ENCODE results near the gene MTCL1. TPM values are rescaled to one million over a fixed set of nuclear protein-coding genes. Genes with fewer than 3 reads are reported as not detected.
A peak's percentile ranks its signal among the peaks of the same experiment; 100 is the strongest.

MTCL1 gene
- total RNA-seq, 4 donors from 2014 or later: 2.2 to 6.8 (median 4.0) TPM

DNA sequence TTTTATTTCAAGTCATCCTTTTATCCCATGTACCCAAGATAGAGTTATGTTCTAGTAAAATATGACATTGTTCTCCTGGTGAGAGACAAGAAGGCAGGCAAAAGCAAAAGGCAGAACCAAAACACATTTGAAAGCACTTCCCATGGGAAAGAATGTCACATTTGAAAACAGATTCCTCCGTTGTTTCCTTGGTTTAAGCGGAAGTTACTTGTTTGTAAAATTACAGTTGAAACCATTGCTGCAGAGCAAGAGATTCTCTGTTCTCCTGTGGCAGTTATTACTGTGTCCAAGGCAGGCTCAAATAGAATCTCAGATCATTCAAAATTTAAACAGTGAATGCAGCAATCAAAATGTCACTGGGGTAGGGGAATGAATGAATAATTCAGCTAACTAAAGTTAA is 149.6 kb downstream of the MTCL1 start:
- TF ChIP-seq, protein P1, sequence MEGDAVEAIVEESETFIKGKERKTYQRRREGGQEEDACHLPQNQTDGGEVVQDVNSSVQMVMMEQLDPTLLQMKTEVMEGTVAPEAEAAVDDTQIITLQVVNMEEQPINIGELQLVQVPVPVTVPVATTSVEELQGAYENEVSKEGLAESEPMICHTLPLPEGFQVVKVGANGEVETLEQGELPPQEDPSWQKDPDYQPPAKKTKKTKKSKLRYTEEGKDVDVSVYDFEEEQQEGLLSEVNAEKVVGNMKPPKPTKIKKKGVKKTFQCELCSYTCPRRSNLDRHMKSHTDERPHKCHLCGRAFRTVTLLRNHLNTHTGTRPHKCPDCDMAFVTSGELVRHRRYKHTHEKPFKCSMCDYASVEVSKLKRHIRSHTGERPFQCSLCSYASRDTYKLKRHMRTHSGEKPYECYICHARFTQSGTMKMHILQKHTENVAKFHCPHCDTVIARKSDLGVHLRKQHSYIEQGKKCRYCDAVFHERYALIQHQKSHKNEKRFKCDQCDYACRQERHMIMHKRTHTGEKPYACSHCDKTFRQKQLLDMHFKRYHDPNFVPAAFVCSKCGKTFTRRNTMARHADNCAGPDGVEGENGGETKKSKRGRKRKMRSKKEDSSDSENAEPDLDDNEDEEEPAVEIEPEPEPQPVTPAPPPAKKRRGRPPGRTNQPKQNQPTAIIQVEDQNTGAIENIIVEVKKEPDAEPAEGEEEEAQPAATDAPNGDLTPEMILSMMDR (IDR thresholded peaks at IDR 0.05): no peak
- TF ChIP-seq POLR2A (IDR thresholded peaks at IDR 0.05): no peak
- 61 to 64% methylated on average over 2 of the region's 2 CpGs for WGBS, 2 donors
- H3K4me3 ChIP-seq (ENCODE audit: low read depth, poor library complexity, severe bottlenecking): no peak overlapping the region
- intact Hi-C loops (cut with DNase I; ENCODE audit: low total_unique reads): no loop called here
- DNase-seq (ENCODE audit: low spot score in 2 of 2): no peak

DNA sequence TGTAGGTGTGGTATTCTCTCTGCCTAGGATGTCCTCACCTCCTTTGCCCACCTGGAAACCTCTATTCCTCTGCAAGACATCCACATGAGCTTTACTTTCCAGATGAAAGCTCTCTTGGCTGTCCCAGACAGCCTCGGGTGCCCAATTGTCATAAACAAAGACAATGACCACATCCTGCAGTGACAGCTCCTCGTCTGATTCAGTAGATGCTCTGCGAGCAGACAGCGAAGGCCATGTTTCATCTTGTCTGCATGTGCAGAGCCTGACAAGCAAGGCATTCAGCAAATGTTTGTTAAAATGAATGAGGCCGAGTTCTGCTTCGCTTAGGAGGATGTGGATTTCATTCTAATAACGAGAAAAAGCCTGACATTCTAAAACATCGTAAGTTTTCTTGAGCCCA is 150.9 kb downstream of the MTCL1 start:
- intact Hi-C loops (cut with DNase I; ENCODE audit: low total_unique reads): no loop called here
- 79 to 81% methylated on average over 8 of the region's 8 CpGs for WGBS, 2 donors
- no peak overlapping the region for H3K4me3 ChIP-seq (ENCODE audit: low read depth, poor library complexity, severe bottlenecking)
- TF ChIP-seq, protein P1 (IDR thresholded peaks at IDR 0.05): no peak
- no peak for TF ChIP-seq POLR2A (IDR thresholded peaks at IDR 0.05)
- no peak for DNase-seq (ENCODE audit: low spot score in 2 of 2)

DNA sequence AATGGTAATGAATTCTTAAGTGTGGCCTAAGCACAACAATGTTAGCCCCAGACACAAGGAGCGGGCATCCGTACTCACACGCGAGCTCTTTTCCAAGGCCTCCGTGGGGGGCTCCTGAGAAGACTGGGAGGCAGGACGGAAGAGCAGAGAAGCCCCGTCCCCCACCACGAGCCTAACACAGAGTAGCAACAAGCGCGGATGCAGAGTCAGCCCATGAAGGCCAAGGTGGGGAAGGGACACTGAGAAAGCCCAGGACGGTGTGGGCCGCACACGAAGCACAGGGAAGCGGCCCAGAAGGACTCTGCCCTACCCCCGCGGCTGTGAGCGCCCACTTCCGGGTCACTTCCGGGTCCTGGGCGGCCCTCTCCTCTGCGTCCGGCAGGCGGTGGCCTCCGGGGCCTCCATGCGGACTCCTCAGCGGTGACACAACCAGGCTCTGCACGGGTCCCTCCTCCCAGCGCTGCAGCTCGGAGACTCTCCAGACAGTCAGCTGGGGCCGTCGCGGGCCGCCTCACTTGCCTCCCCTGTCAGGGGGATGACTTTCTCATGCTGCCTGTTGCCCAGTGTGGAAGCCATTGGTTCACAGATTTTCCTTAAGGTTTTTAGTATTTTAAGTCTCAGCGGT is 151.5 kb downstream of the MTCL1 start:
- WGBS, 2 donors: 88 to 94% methylated on average over 30 to 33 of the region's 34 CpGs
- DNase-seq (ENCODE audit: low spot score in 2 of 2): no peak
- TF ChIP-seq, protein P1 (IDR thresholded peaks at IDR 0.05): no peak
- TF ChIP-seq POLR2A (IDR thresholded peaks at IDR 0.05): no peak
- no peak overlapping the region for H3K4me3 ChIP-seq (ENCODE audit: low read depth, poor library complexity, severe bottlenecking)
- intact Hi-C loops (cut with DNase I; ENCODE audit: low total_unique reads): no loop called here

DNA sequence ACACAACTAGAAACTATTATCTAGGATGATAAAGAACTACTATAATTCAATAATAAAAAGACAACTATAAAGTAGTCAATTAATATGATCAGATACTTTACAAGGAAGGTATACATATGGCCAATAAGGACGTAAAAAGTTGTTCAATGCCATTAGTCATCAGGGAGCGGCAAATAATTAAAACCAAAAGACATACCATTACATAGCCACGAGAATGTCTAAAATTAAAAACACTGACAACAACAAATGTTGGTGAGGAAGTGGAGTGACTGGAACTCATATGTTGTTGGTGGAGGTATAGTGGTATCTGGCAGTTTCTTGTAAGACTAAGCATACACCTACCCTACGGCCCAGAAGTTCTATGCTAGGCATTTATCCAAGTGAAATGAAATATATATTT is 152.4 kb downstream of the MTCL1 start:
- no peak for DNase-seq (ENCODE audit: low spot score in 2 of 2)
- no peak overlapping the region for H3K4me3 ChIP-seq (ENCODE audit: low read depth, poor library complexity, severe bottlenecking)
- TF ChIP-seq POLR2A (IDR thresholded peaks at IDR 0.05): no peak
- TF ChIP-seq, protein P1 (IDR thresholded peaks at IDR 0.05): no peak
- WGBS, 2 donors: 71 to 80% methylated on average over 4 of the region's 4 CpGs
- intact Hi-C loops (cut with DNase I; ENCODE audit: low total_unique reads): no loop called here

DNA sequence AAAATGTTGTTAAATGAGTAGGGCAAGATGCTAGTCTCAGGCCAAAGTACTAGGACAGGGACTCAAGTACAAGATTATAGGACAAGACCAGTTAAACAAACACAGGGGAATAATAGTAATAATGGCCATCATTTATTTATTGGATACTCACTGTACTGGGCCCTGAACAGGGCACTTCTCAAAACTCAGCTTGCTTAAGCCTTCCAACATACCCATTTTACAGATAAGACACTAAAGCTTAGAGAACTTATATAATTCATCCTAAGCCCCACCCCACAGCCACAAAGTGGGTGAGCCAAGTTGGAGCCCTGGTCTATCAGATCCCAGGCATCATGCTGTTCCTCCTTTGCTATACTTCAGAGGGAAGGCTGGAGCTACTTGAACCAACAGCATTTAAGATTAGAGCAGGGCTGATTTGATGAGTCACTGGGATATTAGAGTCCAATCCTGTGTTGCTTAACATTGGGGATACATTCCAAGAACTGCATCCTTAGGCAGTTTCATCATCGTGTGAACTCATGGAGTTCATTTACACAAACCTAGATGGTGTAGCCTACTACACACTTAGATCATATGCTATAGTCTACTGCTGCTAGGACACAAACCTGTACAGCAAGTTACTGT is 153.6 kb downstream of the MTCL1 start:
- DNase-seq (ENCODE audit: low spot score in 2 of 2): peak in 1 of 2 donors; percentile 22
- TF ChIP-seq, protein P1 (IDR thresholded peaks at IDR 0.05): no peak
- no peak for TF ChIP-seq POLR2A (IDR thresholded peaks at IDR 0.05)
- H3K4me3 ChIP-seq (ENCODE audit: low read depth, poor library complexity, severe bottlenecking): no peak overlapping the region
- intact Hi-C loops (cut with DNase I; ENCODE audit: low total_unique reads): no loop called here
- WGBS, 2 donors: 16 to 19% methylated on average over 1 of the region's 1 CpG
